ENCODE results near the gene KRT74. TPM values are rescaled to one million over a fixed set of nuclear protein-coding genes. Genes with fewer than 3 reads are reported as not detected.

The KRT74 gene
- total RNA-seq (not detected), polyA plus RNA-seq (not detected)

DNA sequence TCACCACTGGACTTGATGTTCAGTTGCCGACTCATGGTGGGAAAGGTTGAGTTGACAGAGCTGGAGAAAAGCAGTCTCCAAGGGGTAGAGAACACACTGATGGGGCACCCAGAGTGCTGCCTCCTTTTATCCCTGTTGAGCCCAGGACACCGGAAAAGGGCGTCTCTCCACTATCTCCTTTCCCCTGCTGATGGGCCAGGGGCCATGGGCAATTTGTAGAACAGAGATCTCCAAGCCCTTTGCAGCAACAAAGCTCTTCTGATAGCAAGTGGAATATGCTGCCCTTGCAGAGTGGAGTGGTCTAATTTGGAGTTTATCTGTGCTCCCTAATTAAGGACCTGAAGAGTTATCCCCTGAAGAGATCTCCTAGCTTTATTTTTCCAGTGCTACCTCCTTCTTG is at the start of gene KRT74:
Gene KRT74, minus strand, starts transcription at position 101 of the 400 bp plus-strand sequence. Its CDS starts 66 bp downstream, at position 35.
- DNase-seq (ENCODE audit: extremely low spot score): no peak
- WGBS: 92% methylated on average over 3 of the region's 3 CpGs
- H3K4me3 ChIP-seq (ENCODE audit: low read depth, low read length): no peak within 1 kb of the TSS

GRCh38 chr12:52622349-52622748 is 48.7 kb upstream of the KRT74 start:
- no peaks in the 10 kb centered on the region for H3K36me3 ChIP-seq (ENCODE audit: insufficient read depth)
- DNase-seq (ENCODE audit: extremely low spot score): no peak
- no peak overlapping the region for H3K4me3 ChIP-seq (ENCODE audit: low read depth, low read length)
- H3K4me1 ChIP-seq (ENCODE audit: insufficient read depth): no peaks in the 10 kb centered on the region
- WGBS: 78% methylated on average over 5 of the region's 5 CpGs
- H3K27ac ChIP-seq (ENCODE audit: low read depth): no peak overlapping the region

More for the DNA sequence above, at the start of gene KRT74:
- H3K4me1 ChIP-seq (ENCODE audit: insufficient read depth): no peaks in the 10 kb centered on the region
- H3K36me3 ChIP-seq (ENCODE audit: insufficient read depth): no peaks in the 10 kb centered on the region
- H3K27ac ChIP-seq (ENCODE audit: low read depth): no peak within 1 kb of the TSS

GRCh38 chr12:52618866-52619265 is 45.2 kb upstream of the KRT74 start:
- Histone ChIP-seq H3K36me3 (ENCODE audit: insufficient read depth) (no peaks in the 10 kb centered on the region), H3K4me1 (ENCODE audit: insufficient read depth) (no peaks in the 10 kb centered on the region), H3K4me3 (ENCODE audit: low read depth, low read length) (no peak overlapping the region), H3K27ac (ENCODE audit: low read depth) (no peak overlapping the region)
- 75% methylated on average over 2 of the region's 2 CpGs for WGBS
- no peak for DNase-seq (ENCODE audit: extremely low spot score)

DNA sequence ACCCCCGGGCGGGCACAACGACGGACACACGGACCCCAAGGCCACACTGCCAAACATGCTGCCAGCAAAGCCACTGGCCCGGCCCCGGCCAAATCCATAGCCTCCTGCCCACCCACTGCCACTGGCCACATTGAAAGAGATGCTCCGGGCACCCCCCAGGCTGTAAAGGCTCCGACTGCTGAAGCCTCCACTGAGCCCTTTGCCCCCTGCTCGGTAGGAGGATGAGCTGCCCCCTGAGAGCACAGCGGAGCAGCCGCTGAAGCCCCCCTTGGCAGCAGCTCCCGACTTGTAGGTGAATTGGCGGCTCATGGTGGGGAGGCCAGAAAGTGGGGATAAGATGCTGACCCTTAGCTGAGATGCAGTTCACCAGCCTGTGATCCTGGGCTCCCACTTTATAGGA is 44.6 kb upstream of the KRT74 start, which contains the start of gene KRT73:
Gene KRT73, minus strand, starts transcription at position 344 of the 400 bp plus-strand sequence. Its CDS starts 35 bp downstream, at position 309.
- no peak within 1 kb of the TSS for H3K27ac ChIP-seq (ENCODE audit: low read depth)
- no peaks in the 10 kb centered on the region for H3K36me3 ChIP-seq (ENCODE audit: insufficient read depth)
- H3K4me1 ChIP-seq (ENCODE audit: insufficient read depth): no peaks in the 10 kb centered on the region
- no peak for DNase-seq (ENCODE audit: extremely low spot score)
- 91% methylated on average over 14 of the region's 14 CpGs for whole genome bisulfite sequencing
- no peak within 1 kb of the TSS for H3K4me3 ChIP-seq (ENCODE audit: low read depth, low read length)

- no peak for DNase-seq (ENCODE audit: extremely low spot score)
- Histone ChIP-seq H3K4me3 (ENCODE audit: low read depth, low read length) (no peak overlapping the region), H3K36me3 (ENCODE audit: insufficient read depth) (no peaks in the 10 kb centered on the region), H3K4me1 (ENCODE audit: insufficient read depth) (no peaks in the 10 kb centered on the region), H3K27ac (ENCODE audit: low read depth) (no peak overlapping the region)
- whole genome bisulfite sequencing: 88% methylated on average over 7 of the region's 7 CpGs
Observed at GRCh38 chr12:52617403-52617785, 43.8 kb upstream of the KRT74 start.

GRCh38 chr12:52616680-52617402 is 43.2 kb upstream of the KRT74 start:
- H3K36me3 ChIP-seq (ENCODE audit: insufficient read depth): no peaks in the 10 kb centered on the region
- WGBS: 82% methylated on average over 10 of the region's 10 CpGs
- no peak overlapping the region for H3K4me3 ChIP-seq (ENCODE audit: low read depth, low read length)
- H3K27ac ChIP-seq (ENCODE audit: low read depth): no peak overlapping the region
- no peak for DNase-seq (ENCODE audit: extremely low spot score)
- no peaks in the 10 kb centered on the region for H3K4me1 ChIP-seq (ENCODE audit: insufficient read depth)

- WGBS: 88% methylated on average over 9 of the region's 9 CpGs
- no peaks in the 10 kb centered on the region for H3K4me1 ChIP-seq (ENCODE audit: insufficient read depth)
- DNase-seq (ENCODE audit: extremely low spot score): no peak
- H3K36me3 ChIP-seq (ENCODE audit: insufficient read depth): no peaks in the 10 kb centered on the region
- H3K4me3 ChIP-seq (ENCODE audit: low read depth, low read length): no peak overlapping the region
- no peak overlapping the region for H3K27ac ChIP-seq (ENCODE audit: low read depth)
Observed at GRCh38 chr12:52615912-52616311, 42.3 kb upstream of the KRT74 start.

- no peak for DNase-seq (ENCODE audit: extremely low spot score)
- WGBS: 71% methylated on average over 6 of the region's 6 CpGs
- Histone ChIP-seq H3K36me3 (ENCODE audit: insufficient read depth) (no peaks in the 10 kb centered on the region), H3K4me3 (ENCODE audit: low read depth, low read length) (no peak overlapping the region), H3K27ac (ENCODE audit: low read depth) (no peak overlapping the region), H3K4me1 (ENCODE audit: insufficient read depth) (no peaks in the 10 kb centered on the region)
Observed at GRCh38 chr12:52615208-52615868, 41.7 kb upstream of the KRT74 start.

GRCh38 chr12:52614381-52615207 is 41.0 kb upstream of the KRT74 start:
- no peak overlapping the region for H3K4me3 ChIP-seq (ENCODE audit: low read depth, low read length)
- no peaks in the 10 kb centered on the region for H3K36me3 ChIP-seq (ENCODE audit: insufficient read depth)
- DNase-seq (ENCODE audit: extremely low spot score): no peak
- 90% methylated on average over 10 of the region's 10 CpGs for WGBS
- H3K27ac ChIP-seq (ENCODE audit: low read depth): no peak overlapping the region
- H3K4me1 ChIP-seq (ENCODE audit: insufficient read depth): no peaks in the 10 kb centered on the region

- Histone ChIP-seq H3K36me3 (ENCODE audit: insufficient read depth) (no peaks in the 10 kb centered on the region), H3K4me1 (ENCODE audit: insufficient read depth) (no peaks in the 10 kb centered on the region), H3K27ac (ENCODE audit: low read depth) (no peak overlapping the region), H3K4me3 (ENCODE audit: low read depth, low read length) (no peak overlapping the region)
- 96% methylated on average over 9 of the region's 9 CpGs for WGBS
- no peak for DNase-seq (ENCODE audit: extremely low spot score)
Observed at GRCh38 chr12:52613384-52614030, 39.9 kb upstream of the KRT74 start.

- no peaks in the 10 kb centered on the region for H3K36me3 ChIP-seq (ENCODE audit: insufficient read depth)
- H3K4me1 ChIP-seq (ENCODE audit: insufficient read depth): no peaks in the 10 kb centered on the region
- 82% methylated on average over 5 of the region's 5 CpGs for WGBS
- no peak for DNase-seq (ENCODE audit: extremely low spot score)
- H3K27ac ChIP-seq (ENCODE audit: low read depth): no peak overlapping the region
- H3K4me3 ChIP-seq (ENCODE audit: low read depth, low read length): no peak overlapping the region
Observed at GRCh38 chr12:52612431-52613383, 39.1 kb upstream of the KRT74 start.

- no peak for DNase-seq (ENCODE audit: extremely low spot score)
- no peak overlapping the region for H3K27ac ChIP-seq (ENCODE audit: low read depth)
- no peaks in the 10 kb centered on the region for H3K36me3 ChIP-seq (ENCODE audit: insufficient read depth)
- no peaks in the 10 kb centered on the region for H3K4me1 ChIP-seq (ENCODE audit: insufficient read depth)
- WGBS: 94% methylated on average over 6 of the region's 6 CpGs
- no peak overlapping the region for H3K4me3 ChIP-seq (ENCODE audit: low read depth, low read length)
Observed at GRCh38 chr12:52611080-52611468, 37.4 kb upstream of the KRT74 start.
